ENCODE results near the gene USP8.

The USP8 gene

DNA sequence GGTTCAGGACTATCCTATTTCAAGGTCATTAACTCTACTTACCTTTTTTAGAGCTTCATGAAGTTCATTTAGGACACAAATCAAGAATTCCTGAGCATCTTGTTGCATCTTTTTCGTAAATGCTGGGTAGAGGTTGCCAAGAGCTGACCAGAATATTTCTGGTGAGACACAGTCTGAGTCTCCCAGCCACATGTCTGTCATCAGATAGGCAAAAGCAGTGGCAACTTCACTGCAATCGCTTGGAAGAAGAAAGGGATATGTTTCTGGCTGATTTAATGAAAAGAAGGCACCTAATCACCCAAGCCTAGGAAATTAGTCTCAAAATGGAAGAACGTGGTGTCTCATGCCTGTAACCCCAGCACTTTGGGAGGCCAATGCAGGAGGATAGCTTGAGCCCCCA is 119.4 kb downstream of the USP8 start:
- TF ChIP-seq, protein P1, sequence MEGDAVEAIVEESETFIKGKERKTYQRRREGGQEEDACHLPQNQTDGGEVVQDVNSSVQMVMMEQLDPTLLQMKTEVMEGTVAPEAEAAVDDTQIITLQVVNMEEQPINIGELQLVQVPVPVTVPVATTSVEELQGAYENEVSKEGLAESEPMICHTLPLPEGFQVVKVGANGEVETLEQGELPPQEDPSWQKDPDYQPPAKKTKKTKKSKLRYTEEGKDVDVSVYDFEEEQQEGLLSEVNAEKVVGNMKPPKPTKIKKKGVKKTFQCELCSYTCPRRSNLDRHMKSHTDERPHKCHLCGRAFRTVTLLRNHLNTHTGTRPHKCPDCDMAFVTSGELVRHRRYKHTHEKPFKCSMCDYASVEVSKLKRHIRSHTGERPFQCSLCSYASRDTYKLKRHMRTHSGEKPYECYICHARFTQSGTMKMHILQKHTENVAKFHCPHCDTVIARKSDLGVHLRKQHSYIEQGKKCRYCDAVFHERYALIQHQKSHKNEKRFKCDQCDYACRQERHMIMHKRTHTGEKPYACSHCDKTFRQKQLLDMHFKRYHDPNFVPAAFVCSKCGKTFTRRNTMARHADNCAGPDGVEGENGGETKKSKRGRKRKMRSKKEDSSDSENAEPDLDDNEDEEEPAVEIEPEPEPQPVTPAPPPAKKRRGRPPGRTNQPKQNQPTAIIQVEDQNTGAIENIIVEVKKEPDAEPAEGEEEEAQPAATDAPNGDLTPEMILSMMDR (conservative IDR thresholded peaks at IDR 0.05; ENCODE audit: low read depth, low read length) = no peak
- no peak for DNase-seq (ENCODE audit: low read depth)
- no peak overlapping the region for H3K4me3 ChIP-seq (ENCODE audit: low read length)

DNA sequence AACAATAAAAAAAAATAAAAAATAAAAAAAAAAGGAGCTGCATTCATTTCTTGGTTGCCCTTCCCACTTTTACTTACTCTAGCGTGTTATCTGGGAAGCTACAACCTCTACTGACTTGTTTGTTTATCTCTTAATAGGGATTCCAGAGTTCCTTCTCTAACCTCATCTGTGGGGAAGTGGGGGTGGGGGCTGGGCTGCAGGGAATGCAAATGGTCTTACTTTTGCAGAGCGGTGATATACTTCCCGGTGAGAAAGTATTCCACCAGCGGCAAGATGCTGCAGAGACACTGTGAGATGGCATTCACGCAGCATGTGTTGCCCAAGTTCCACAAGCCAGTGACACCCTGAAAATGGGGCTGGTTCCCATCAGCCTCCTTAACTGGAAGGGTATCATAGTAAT is 120.2 kb downstream of the USP8 start:
- DNase-seq (ENCODE audit: low read depth) = no peak
- TF ChIP-seq, protein P1 (conservative IDR thresholded peaks at IDR 0.05; ENCODE audit: low read depth, low read length) = no peak
- no peak overlapping the region for H3K4me3 ChIP-seq (ENCODE audit: low read length)

DNA sequence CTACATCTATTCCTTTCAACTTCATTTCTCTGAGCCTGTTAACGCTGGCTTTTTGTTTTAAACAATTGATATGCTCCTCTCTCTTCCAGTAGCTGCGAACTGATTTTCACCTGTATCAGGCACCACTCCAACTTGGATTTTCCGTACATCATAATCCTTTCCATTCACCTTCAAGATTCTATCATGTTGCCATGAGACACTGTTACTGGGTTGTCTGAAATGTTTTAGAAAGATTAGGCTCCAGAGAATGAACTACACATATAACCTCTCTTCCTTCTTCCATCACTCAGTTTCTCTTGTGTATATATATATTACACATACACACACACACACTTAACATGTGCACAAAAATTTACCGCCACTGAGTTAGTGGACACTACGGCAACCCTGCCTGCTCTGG is 122.4 kb downstream of the USP8 start, which contains the start of gene USP50:
Gene USP50, minus strand, starts transcription at position 101 of the 400 bp plus-strand sequence. CDS start 141 bp downstream, outside the sequence.
- no peak within 1 kb of the TSS for H3K4me3 ChIP-seq (ENCODE audit: low read length)
- DNase-seq (ENCODE audit: low read depth) = no peak
- TF ChIP-seq, protein P1 (conservative IDR thresholded peaks at IDR 0.05; ENCODE audit: low read depth, low read length) = no peak

DNA sequence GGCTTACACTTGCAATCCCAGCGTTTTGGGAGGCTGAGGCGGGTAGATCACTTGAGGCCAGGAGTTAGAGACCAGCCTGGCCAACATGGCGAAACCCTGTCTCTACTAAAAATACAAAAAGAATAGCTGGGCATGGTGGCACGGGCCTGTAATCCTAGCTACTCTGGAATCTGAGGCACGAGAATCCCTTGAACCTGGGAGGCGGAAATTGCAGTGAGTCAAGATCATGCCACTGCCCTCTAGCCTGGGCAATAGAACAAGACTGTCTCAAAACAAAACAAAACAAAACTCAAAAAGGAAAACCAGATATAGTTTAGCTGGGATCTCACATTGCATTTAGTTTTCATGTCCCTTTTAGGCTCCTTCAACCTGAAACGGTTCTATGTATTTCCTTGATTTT is 125.1 kb downstream of the USP8 start:
- DNase-seq (ENCODE audit: low read depth) = peak; percentile 4
- TF ChIP-seq, protein P1 (conservative IDR thresholded peaks at IDR 0.05; ENCODE audit: low read depth, low read length) = no peak
- no peak overlapping the region for H3K4me3 ChIP-seq (ENCODE audit: low read length)

DNA sequence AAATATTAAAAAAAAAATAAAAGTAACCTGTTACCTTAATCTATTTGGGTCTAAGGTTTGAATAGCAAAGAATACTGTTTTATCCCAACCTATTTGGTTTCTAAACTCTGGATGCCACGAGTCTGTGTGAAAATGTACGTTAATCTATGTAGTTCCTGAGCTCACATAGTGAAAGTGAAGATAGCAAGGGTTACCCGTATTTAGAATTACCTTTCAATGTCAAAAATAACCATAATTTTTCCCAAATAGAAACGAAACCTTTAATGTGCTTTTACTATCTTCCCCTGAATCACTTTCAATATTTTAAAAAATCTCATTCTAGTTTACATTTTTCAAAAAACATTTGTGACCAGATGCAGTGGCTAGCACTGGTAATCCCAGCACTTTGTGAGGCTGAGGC is 128.0 kb downstream of the USP8 start:
- H3K4me3 ChIP-seq (ENCODE audit: low read length) = no peak overlapping the region
- DNase-seq (ENCODE audit: low read depth) = no peak
- TF ChIP-seq, protein P1 (conservative IDR thresholded peaks at IDR 0.05; ENCODE audit: low read depth, low read length) = no peak

DNA sequence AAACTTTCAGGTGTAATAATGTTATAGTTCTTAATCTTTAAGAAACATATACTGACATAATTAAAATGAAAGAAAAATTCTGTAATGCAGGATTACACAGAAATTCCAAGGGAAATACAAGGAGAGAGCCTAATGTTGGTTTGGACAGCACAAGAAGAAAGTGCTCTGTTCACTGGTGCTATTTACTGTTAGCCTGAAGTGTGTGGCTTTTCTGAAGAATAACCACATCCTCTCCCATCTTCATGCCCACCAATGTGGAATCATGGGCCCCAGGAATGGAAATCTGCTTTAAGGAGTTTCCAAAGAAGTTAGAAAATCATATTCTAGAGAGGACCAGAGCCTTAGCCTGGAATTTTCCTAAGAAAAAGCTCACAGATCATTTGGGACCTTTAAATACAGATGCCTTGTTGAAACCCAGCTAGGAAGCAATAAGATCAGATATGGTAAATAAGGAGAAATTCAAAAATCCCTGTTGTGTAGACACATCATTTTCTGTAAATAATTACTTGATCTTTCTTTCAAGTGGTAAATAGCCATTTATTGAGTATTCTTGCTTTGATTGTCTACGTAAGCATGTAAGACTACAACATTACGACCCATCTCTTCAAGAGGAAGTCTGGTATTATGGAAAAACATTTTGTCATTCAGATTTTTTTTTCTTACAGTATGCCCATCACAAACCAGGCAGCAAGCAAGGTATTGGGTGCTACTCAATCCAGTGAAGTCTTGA is 132.6 kb downstream of the USP8 start:
- H3K4me3 ChIP-seq (ENCODE audit: low read length) = no peak overlapping the region
- DNase-seq (ENCODE audit: low read depth) = no peak
- TF ChIP-seq, protein P1 (conservative IDR thresholded peaks at IDR 0.05; ENCODE audit: low read depth, low read length) = no peak

DNA sequence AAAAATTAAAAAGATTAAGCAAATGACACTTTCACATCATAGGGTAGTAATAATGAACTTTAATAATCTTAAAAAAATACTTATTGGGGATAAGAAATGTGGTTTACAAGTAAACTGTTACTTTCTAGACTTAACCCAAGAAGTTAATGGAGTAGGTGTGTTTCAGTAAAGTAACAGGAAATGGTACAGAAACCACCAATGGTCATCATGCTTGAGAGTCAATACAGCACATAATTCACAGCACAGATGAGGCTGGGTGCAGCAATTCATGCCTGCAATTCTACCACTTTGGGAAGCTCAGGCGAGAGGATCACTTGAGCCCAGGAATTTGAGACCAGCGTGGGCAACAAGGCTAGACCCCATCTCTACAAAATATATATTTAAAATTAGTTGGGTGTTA is 133.8 kb downstream of the USP8 start:
- H3K4me3 ChIP-seq (ENCODE audit: low read length) = no peak overlapping the region
- no peak for DNase-seq (ENCODE audit: low read depth)
- TF ChIP-seq, protein P1 (conservative IDR thresholded peaks at IDR 0.05; ENCODE audit: low read depth, low read length) = no peak

Data from retinal pigment epithelial cell (primary cell).